Activated CD4-positive, alpha-beta T cell treated with anti-CD3 and anti-CD28 coated beads, Interleukin-2, Interleukin-4, amounts not matched to agents 100 ng/mL and 50 ng/mL, durations not matched to agents 16 hours and 8 hours (primary cell): Measurements from ENCODE around the gene FAM13C.
"Not testable (repeated sequence)": the region's sequence is repeated elsewhere in the genome, so short reads cannot be mapped to it uniquely, and the experiment has no call there.

Source experiments
- DNase-seq: peaks from one replicate; pipeline ENCODE4 v3.0.0-alpha.2; 2020; ENCODE audit warnings: low spot score

Gene FAM13C

GRCh38 chr10:59234194-59234593 is 128.2 kb downstream of the FAM13C start:
- DNase-seq: no peak

DNA sequence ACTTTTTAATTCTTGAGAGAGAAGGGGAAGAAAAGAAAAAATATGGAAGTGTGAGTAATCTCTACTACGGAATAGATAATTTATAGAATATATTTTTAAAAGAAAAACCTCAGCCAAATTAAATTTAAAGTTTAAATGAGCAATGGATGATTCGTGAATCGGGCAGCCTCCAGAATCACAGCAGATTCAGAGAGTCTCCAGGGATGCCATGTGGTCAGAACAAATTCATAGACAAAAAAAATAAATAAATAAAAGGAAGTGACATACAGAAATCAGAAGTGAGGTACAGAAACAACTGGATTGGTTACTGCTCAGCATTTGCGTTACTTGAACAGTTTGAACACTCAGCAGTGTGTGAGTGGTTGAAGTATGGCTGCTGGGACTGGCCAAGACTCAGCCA is 132.9 kb downstream of the FAM13C start:
- DNase-seq: no peak

- no peak for DNase-seq
These were observed 135.1 kb downstream of the FAM13C start for GRCh38 chr10:59227136-59227673.

- no peak for DNase-seq
These were observed 137.1 kb downstream of the FAM13C start for GRCh38 chr10:59225211-59225610.

- DNase-seq: not testable (repeated sequence)
These were observed 138.8 kb downstream of the FAM13C start for GRCh38 chr10:59223597-59223996.

GRCh38 chr10:59222788-59223187 is 139.6 kb downstream of the FAM13C start:
- DNase-seq: no peak

DNA sequence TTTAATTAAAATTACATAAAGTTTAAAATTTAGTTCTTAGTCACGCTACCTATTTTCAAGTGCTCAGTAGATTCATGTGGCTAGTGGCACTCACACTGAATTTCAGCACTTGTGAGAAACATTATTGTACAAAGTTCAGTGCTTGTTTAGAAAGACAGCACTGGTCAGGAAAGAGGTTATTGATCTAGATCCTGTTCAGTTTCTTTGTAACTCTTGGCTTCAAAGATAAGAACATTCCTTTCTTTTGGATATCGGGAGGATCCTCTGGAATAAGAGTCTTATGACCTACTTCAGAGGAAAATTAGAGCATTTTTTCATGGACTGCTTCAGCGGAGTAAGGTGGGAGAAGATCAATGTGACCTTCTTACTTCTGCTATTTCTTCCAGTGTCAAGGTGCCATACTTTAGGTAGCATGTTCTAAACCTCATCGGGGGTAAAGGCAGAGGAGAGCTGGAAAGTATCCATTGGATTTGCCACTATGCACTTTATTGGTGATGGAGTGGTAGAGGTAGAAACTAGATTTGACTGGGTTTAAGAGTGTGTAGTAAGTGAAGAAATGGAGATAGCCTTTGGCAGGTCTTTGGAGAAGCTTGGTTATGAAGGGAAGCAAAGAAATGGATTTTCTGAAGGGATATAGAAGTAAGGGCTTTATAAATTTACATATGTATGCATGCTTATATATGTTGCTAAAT is 146.0 kb downstream of the FAM13C start:
- DNase-seq: no peak

GRCh38 chr10:59214160-59214559 is 148.2 kb downstream of the FAM13C start:
- DNase-seq: no peak

GRCh38 chr10:59212301-59212798 is 150.0 kb downstream of the FAM13C start:
- DNase-seq: no peak

DNA sequence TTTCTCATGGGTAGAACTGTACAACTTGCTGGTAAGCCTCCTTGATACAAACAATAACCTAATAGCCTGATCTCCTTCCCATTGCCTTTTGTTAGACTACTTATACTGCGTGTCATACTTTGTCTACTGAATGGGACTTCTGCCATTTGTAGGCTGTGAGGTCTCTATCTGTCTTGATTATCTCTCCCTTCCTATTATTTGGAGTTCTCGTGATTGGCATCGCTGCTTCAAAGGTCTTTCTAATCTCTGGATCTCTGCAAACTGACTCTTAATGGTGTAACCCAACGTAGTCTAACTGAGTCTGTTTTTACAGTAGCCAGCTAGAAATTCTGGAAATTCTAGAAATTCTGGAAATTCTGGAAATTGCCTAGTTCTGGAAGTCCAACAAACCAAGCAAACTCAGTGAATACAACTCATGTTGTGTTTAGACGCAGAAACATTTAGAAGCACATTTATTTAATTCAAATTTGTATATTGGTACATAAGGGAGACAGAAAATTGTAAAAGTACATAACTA is 156.1 kb downstream of the FAM13C start:
- no peak for DNase-seq
